ENCODE data around the gene RNU6-1.

RNU6-1 gene

GRCh38 chr15:67807141-67807540 is 32.7 kb downstream of the RNU6-1 start:
- H3K27ac Mint-ChIP-seq = no peak overlapping the region
- H3K9me3 Mint-ChIP-seq = no peaks in the 10 kb centered on the region
- H3K4me3 Mint-ChIP-seq = no peak overlapping the region
- peaks cover 8% of the 10 kb centered on the region for H3K36me3 Mint-ChIP-seq (ENCODE audit: low read depth)
- peaks cover 10% of the 10 kb centered on the region for H3K27me3 Mint-ChIP-seq (ENCODE audit: low read depth)
- H3K4me1 Mint-ChIP-seq = no peaks in the 10 kb centered on the region
- TF ChIP-seq CTCF (IDR thresholded peaks at IDR 0.05; ENCODE audit: unreplicated experiment in 3 of 3) = no peak

- H3K27me3 Mint-ChIP-seq (ENCODE audit: low read depth) = peaks cover 4% of the 10 kb centered on the region
- H3K4me1 Mint-ChIP-seq = no peaks in the 10 kb centered on the region
- no peaks in the 10 kb centered on the region for H3K9me3 Mint-ChIP-seq
- no peak for TF ChIP-seq CTCF (IDR thresholded peaks at IDR 0.05; ENCODE audit: unreplicated experiment in 3 of 3)
- H3K27ac Mint-ChIP-seq = no peak overlapping the region
- peaks cover 8% of the 10 kb centered on the region for H3K36me3 Mint-ChIP-seq (ENCODE audit: low read depth)
- no peak overlapping the region for H3K4me3 Mint-ChIP-seq
These were observed 33.3 kb downstream of the RNU6-1 start for GRCh38 chr15:67806536-67806935.

GRCh38 chr15:67805666-67806516 is 34.0 kb downstream of the RNU6-1 start:
- H3K27me3 Mint-ChIP-seq (ENCODE audit: low read depth) = peaks cover 3% of the 10 kb centered on the region
- no peaks in the 10 kb centered on the region for H3K4me1 Mint-ChIP-seq
- H3K36me3 Mint-ChIP-seq (ENCODE audit: low read depth) = peaks cover 8% of the 10 kb centered on the region
- H3K4me3 Mint-ChIP-seq = no peak overlapping the region
- TF ChIP-seq CTCF (IDR thresholded peaks at IDR 0.05; ENCODE audit: unreplicated experiment in 3 of 3) = no peak
- H3K27ac Mint-ChIP-seq = no peak overlapping the region
- no peaks in the 10 kb centered on the region for H3K9me3 Mint-ChIP-seq

- no peaks in the 10 kb centered on the region for H3K9me3 Mint-ChIP-seq
- H3K27ac Mint-ChIP-seq = no peak overlapping the region
- TF ChIP-seq CTCF (IDR thresholded peaks at IDR 0.05; ENCODE audit: unreplicated experiment in 3 of 3) = no peak
- H3K4me3 Mint-ChIP-seq = peak overlapping the region in 1 of 3 experiments; percentile 27
- H3K36me3 Mint-ChIP-seq (ENCODE audit: low read depth) = peaks cover 8% of the 10 kb centered on the region
- H3K27me3 Mint-ChIP-seq (ENCODE audit: low read depth) = peaks cover 3% of the 10 kb centered on the region
- H3K4me1 Mint-ChIP-seq = no peaks in the 10 kb centered on the region
These were observed 34.7 kb downstream of the RNU6-1 start for GRCh38 chr15:67805008-67805665.

GRCh38 chr15:67803996-67804843 is 35.6 kb downstream of the RNU6-1 start:
- H3K9me3 Mint-ChIP-seq = no peaks in the 10 kb centered on the region
- peaks cover 6% of the 10 kb centered on the region for H3K36me3 Mint-ChIP-seq (ENCODE audit: low read depth)
- H3K4me1 Mint-ChIP-seq = no peaks in the 10 kb centered on the region
- H3K27ac Mint-ChIP-seq = no peak overlapping the region
- H3K4me3 Mint-ChIP-seq = no peak overlapping the region
- H3K27me3 Mint-ChIP-seq (ENCODE audit: low read depth) = peaks cover 3% of the 10 kb centered on the region
- TF ChIP-seq CTCF (IDR thresholded peaks at IDR 0.05; ENCODE audit: unreplicated experiment in 3 of 3) = no peak
